SK-MEL-5 (cell line): ENCODE results near the gene CCR5. TPM values are rescaled to one million over a fixed set of nuclear protein-coding genes. Genes with fewer than 3 reads are reported as not detected.
"Not testable (repeated sequence)": the region's sequence is repeated elsewhere in the genome, so short reads cannot be mapped to it uniquely, and the experiment has no call there.

Experiments used
- DNase-seq: peaks from one replicate; pipeline ENCODE4 v3.0.0-alpha.2; 2016; ENCODE audit warnings: low read depth, low spot score
- in situ Hi-C: cut with HindIII; loops from 2 replicates; pipeline ENCODE4 v1.10.0; 2016; ENCODE audit warnings: low sequenced_read_pairs, high pct_unique_total_duplicates, low pct_unique_long_range_greater_than_20kb
- total RNA-seq: library from RNA; depleted of rRNA; stranded (reverse); fragments of >200 nt; shearing (Covaris generic); gene quantifications from 2 replicates; pipeline ENCODE4 v1.2.3, GENCODE V29; 2014

Gene CCR5
- total RNA-seq, 1 experiment from 2014 or later: not detected

GRCh38 chr3:46398186-46398955, 27.6 kb downstream of the CCR5 start:
- no peak for DNase-seq
- in situ Hi-C loops: no loop called here

- in situ Hi-C loops: no loop called here
These were observed 28.4 kb downstream of the CCR5 start for GRCh38 chr3:46399098-46399497.

GRCh38 chr3:46399557-46399956, 28.8 kb downstream of the CCR5 start:
- in situ Hi-C loops: no loop called here
- no peak for DNase-seq

More at GRCh38 chr3:46399098-46399497, 28.4 kb downstream of the CCR5 start:
- no peak for DNase-seq

- DNase-seq: no peak
- in situ Hi-C loops: no loop called here
These were observed 29.4 kb downstream of the CCR5 start for GRCh38 chr3:46400000-46400734.

- in situ Hi-C loops: no loop called here
- DNase-seq: no peak
These were observed 30.1 kb downstream of the CCR5 start for GRCh38 chr3:46400846-46401245.

- in situ Hi-C loops: no loop called here
- DNase-seq: no peak
These were observed 30.8 kb downstream of the CCR5 start for GRCh38 chr3:46401579-46401978.

- in situ Hi-C loops, DNase-seq: not testable (repeated sequence)
These were observed 32.2 kb downstream of the CCR5 start for GRCh38 chr3:46402902-46403301.

- in situ Hi-C loops: no loop called here
- no peak for DNase-seq
These were observed 34.7 kb downstream of the CCR5 start for GRCh38 chr3:46405301-46406019.

GRCh38 chr3:46406443-46406787, 35.7 kb downstream of the CCR5 start:
- no peak for DNase-seq
- in situ Hi-C loops: no loop called here

- in situ Hi-C loops: no loop called here
- DNase-seq: no peak
These were observed 36.3 kb downstream of the CCR5 start, which contains the start of the genes CCR5AS and CCRL2 for GRCh38 chr3:46406788-46407611. TSS of gene CCR5AS (minus strand) at chr3:46407066. TSS of gene CCRL2 (plus strand) at chr3:46407259. CDS start at chr3:46408080, 821 bp downstream.

- in situ Hi-C loops: no loop called here
- no peak for DNase-seq
These were observed 37.2 kb downstream of the CCR5 start for GRCh38 chr3:46407970-46408369.

GRCh38 chr3:46408853-46409252, 38.1 kb downstream of the CCR5 start:
- no peak for DNase-seq
- in situ Hi-C loops: no loop called here

GRCh38 chr3:46409739-46410489, 39.2 kb downstream of the CCR5 start:
- in situ Hi-C loops: no loop called here
- no peak for DNase-seq

GRCh38 chr3:46410669-46411068, 39.9 kb downstream of the CCR5 start:
- in situ Hi-C loops: no loop called here
- no peak for DNase-seq

- no peak for DNase-seq
- in situ Hi-C loops: no loop called here
These were observed 40.5 kb downstream of the CCR5 start for GRCh38 chr3:46411271-46411670.

- no peak for DNase-seq
- in situ Hi-C loops: no loop called here
These were observed 42.1 kb downstream of the CCR5 start for GRCh38 chr3:46412786-46413298.

GRCh38 chr3:46413951-46414350, 43.2 kb downstream of the CCR5 start:
- DNase-seq: no peak
- in situ Hi-C loops: no loop called here
